Endodermal cell (in vitro differentiated cells): Measurements from ENCODE around the gene DNAJA4. TPM values are rescaled to one million over a fixed set of nuclear protein-coding genes. Genes with fewer than 3 reads are reported as not detected.

Source experiments
- DNase-seq: peaks from one replicate; pipeline ENCODE4 v3.0.0-alpha.2; 2017
- H3K27ac ChIP-seq: 2 replicates; pipeline ENCODE4 v1.5.1; 2013; ENCODE audit warnings: mild to moderate bottlenecking, low read depth, low read length, moderate library complexity
- H3K27me3 ChIP-seq: 2 replicates; pipeline ENCODE4 v1.6.1; 2013; ENCODE audit warnings: mild to moderate bottlenecking, low read length, moderate library complexity; ENCODE audit not compliant: insufficient read depth, control insufficient read depth, poor library complexity, severe bottlenecking
- H3K36me3 ChIP-seq: 2 replicates; pipeline ENCODE4 v1.7.0; 2013; ENCODE audit warnings: mild to moderate bottlenecking, low read length, moderate library complexity; ENCODE audit not compliant: control insufficient read depth, insufficient read depth
- H3K4me1 ChIP-seq: one replicate; pipeline ENCODE4 v1.7.0; 2013; ENCODE audit warnings: low read length; ENCODE audit not compliant: control insufficient read depth, insufficient read depth
- H3K4me3 ChIP-seq: 2 replicates; pipeline ENCODE4 v1.5.1; 2013; ENCODE audit warnings: mild to moderate bottlenecking, low read length, moderate library complexity
- H3K9ac ChIP-seq: 2 replicates; pipeline ENCODE4 v1.6.1; 2013; ENCODE audit warnings: mild to moderate bottlenecking, low read length, moderate library complexity; ENCODE audit not compliant: poor library complexity, severe bottlenecking; ENCODE audit errors: extremely low read depth
- H3K9me3 ChIP-seq: 2 replicates; pipeline ENCODE4 v1.6.1; 2013; ENCODE audit warnings: mild to moderate bottlenecking, low read length, moderate library complexity; ENCODE audit not compliant: control insufficient read depth
- H3K27ac Mint-ChIP-seq: 2 replicates; pipeline ENCODE4 v1.8.0; 2020; ENCODE audit warnings: mixed read lengths
- H3K27me3 Mint-ChIP-seq: 2 replicates; pipeline ENCODE4 v1.8.0; 2021; ENCODE audit warnings: mild to moderate bottlenecking, mixed read lengths; ENCODE audit not compliant: insufficient read depth
- H3K36me3 Mint-ChIP-seq: 2 replicates; pipeline ENCODE4 v1.8.0; 2020; ENCODE audit warnings: low read depth, mixed read lengths
- H3K4me1 Mint-ChIP-seq: 2 replicates; pipeline ENCODE4 v1.8.0; 2020; ENCODE audit warnings: mixed read lengths
- H3K4me3 Mint-ChIP-seq: 2 replicates; pipeline ENCODE4 v1.8.0; 2020; ENCODE audit warnings: mild to moderate bottlenecking, moderate library complexity, mixed read lengths
- H3K9me3 Mint-ChIP-seq: 2 replicates; pipeline ENCODE4 v1.8.0; 2020; ENCODE audit warnings: mild to moderate bottlenecking, mixed read lengths
- WGBS, 2 experiments: methylation state at CpG; one replicate each; pipeline versions ENCODE4 v1.1.5 to v1.1.7; 2013; ENCODE audit warnings: missing lambda C conversion rate in 2 of 2, mixed read lengths in 1 of 2; ENCODE audit not compliant: insufficient coverage in 1 of 2, insufficient read length in 1 of 2; 5-methylcytosine and 5-hydroxymethylcytosine counted together
- total RNA-seq, 2 donors: library from RNA; stranded (reverse); fragmentation: NEBNext Ultra II Directional in 1 of 2; extraction: Animal tissue kit (Norgen Biotek cat#: 25700) in 1 of 2; gene quantifications; 2 replicates in 1 of 2; 3 replicates in 1 of 2; pipeline ENCODE4 v1.2.1, GENCODE V29; 2021
- TF ChIP-seq, protein P1 (sequence below): fragments of 200-600 bp; sonication (generic); conservative IDR thresholded peaks from 2 replicates; pipeline ENCODE4 v1.5.0; 2021; ENCODE audit warnings: antibody characterized with exemption, mild to moderate bottlenecking

DNAJA4 gene
- total RNA-seq, 2 donors from 2014 or later = 4.9 to 18.5 TPM

DNA sequence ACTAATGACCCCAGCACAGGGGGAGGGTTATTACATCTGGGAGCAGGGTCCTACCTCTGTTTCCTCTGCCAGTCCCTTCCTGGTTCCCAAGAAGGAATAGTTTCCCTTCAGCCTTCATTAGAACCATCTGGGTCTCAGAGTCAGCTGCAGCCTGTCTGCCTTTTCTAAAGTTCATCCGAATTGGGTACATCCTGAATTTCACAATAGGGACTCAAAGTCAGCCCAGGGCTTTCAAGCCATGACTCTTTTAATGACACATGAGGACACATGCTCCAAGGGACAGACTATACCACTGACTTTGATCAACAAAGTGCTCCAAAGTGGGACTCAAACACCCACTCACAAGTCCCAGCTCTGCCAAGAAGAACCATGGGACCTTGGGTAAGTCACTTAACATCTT, 63.1 kb downstream of the DNAJA4 start:
- H3K4me1 ChIP-seq = peaks cover 15% of the 10 kb centered on the region

DNA sequence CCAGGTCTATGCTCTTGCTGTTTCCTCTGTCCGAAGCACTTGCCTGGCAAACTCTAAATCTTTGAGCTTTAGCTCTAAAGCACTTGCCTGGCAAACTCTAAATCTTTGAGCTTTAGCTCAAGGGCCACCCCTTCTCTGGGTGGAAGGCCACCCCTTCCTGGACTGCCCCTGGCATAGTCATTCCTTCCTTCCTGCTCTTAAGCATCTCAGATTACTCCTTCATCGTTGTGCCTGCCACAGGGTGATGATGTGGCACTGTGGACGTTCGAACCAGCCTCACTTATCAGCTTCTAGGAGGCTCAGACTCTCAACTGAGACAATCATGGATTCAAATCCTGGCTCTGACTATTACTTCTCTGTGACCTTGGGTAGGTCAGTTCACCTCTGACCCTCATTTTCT, 65.3 kb downstream of the DNAJA4 start:
- no peaks in the 10 kb centered on the region for H3K36me3 Mint-ChIP-seq
- H3K4me3 Mint-ChIP-seq = no peak overlapping the region
- peaks cover 3% of the 10 kb centered on the region for H3K27me3 Mint-ChIP-seq
- Histone ChIP-seq H3K9ac (no peak overlapping the region), H3K36me3 (no peaks in the 10 kb centered on the region), H3K4me3 (no peak overlapping the region), H3K4me1 (peaks cover 8% of the 10 kb centered on the region), H3K27me3 (no peaks in the 10 kb centered on the region), H3K9me3 (no peaks in the 10 kb centered on the region), H3K27ac (no peak overlapping the region)
- no peak overlapping the region for H3K27ac Mint-ChIP-seq
- H3K4me1 Mint-ChIP-seq = peaks cover 14% of the 10 kb centered on the region
- WGBS, 2 experiments = 87 to 90% methylated on average over 2 to 4 of the region's 4 CpGs
- DNase-seq = no peak
- TF ChIP-seq, protein P1, sequence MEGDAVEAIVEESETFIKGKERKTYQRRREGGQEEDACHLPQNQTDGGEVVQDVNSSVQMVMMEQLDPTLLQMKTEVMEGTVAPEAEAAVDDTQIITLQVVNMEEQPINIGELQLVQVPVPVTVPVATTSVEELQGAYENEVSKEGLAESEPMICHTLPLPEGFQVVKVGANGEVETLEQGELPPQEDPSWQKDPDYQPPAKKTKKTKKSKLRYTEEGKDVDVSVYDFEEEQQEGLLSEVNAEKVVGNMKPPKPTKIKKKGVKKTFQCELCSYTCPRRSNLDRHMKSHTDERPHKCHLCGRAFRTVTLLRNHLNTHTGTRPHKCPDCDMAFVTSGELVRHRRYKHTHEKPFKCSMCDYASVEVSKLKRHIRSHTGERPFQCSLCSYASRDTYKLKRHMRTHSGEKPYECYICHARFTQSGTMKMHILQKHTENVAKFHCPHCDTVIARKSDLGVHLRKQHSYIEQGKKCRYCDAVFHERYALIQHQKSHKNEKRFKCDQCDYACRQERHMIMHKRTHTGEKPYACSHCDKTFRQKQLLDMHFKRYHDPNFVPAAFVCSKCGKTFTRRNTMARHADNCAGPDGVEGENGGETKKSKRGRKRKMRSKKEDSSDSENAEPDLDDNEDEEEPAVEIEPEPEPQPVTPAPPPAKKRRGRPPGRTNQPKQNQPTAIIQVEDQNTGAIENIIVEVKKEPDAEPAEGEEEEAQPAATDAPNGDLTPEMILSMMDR = no peak
- no peaks in the 10 kb centered on the region for H3K9me3 Mint-ChIP-seq

More for the DNA sequence above, 63.1 kb downstream of the DNAJA4 start:
- peaks cover 26% of the 10 kb centered on the region for H3K4me1 Mint-ChIP-seq
- H3K36me3 ChIP-seq = no peaks in the 10 kb centered on the region
- H3K27me3 Mint-ChIP-seq = peaks cover 3% of the 10 kb centered on the region
- H3K9ac ChIP-seq = no peak overlapping the region
- no peaks in the 10 kb centered on the region for H3K9me3 ChIP-seq
- H3K4me3 ChIP-seq = no peak overlapping the region
- H3K27ac Mint-ChIP-seq = no peak overlapping the region
- H3K27ac ChIP-seq = no peak overlapping the region
- H3K4me3 Mint-ChIP-seq = no peak overlapping the region
- H3K9me3 Mint-ChIP-seq = no peaks in the 10 kb centered on the region
- TF ChIP-seq, protein P1 = no peak
- H3K36me3 Mint-ChIP-seq = no peaks in the 10 kb centered on the region
- H3K27me3 ChIP-seq = no peaks in the 10 kb centered on the region
- WGBS, 2 experiments = 80 to 89% methylated on average over 1 of the region's 1 CpG
- no peak for DNase-seq

Other genes starting within 250 kb of the DNAJA4 start
- 10 to 100 TPM; 13.8 to 23.8 TPM for gene TBC1D2B, start 186.9 kb upstream of the DNAJA4 start, total RNA-seq
- not detected for gene SH2D7, start 172.0 kb upstream of the DNAJA4 start, total RNA-seq
- gene CIB2, start 133.1 kb upstream of the DNAJA4 start, total RNA-seq = 10 to 100 TPM; 40.6 to 41.7 TPM
- gene IDH3A, start 115.2 kb upstream of the DNAJA4 start, total RNA-seq = 10 to 100 TPM; 34.2 to 43.2 TPM
- gene ACSBG1, start 30.0 kb upstream of the DNAJA4 start, total RNA-seq = 1 to 10 TPM in 1 of 2 donors, under 1 TPM in 1; 0.27 to 1.2 TPM
- gene SKIC8, start 35.0 kb downstream of the DNAJA4 start, total RNA-seq = 10 to 100 TPM; 46.3 to 55.4 TPM
- 100 to 1,000 TPM; 103 TPM for gene CRABP1, start 75.8 kb downstream of the DNAJA4 start, total RNA-seq
- 10 to 100 TPM; 81.4 to 92.6 TPM for gene IREB2, start 173.7 kb downstream of the DNAJA4 start, total RNA-seq
- gene HYKK, start 243.0 kb downstream of the DNAJA4 start, total RNA-seq = 1 to 10 TPM; 3.9 to 4.2 TPM